Breast epithelium (tissue), 3 donors: Measurements from ENCODE around the gene LPIN3.

Source experiments
- CTCF ChIP-seq, 3 donors: fragments of 450-650 bp; IDR thresholded peaks; one replicate each; pipeline ENCODE4 v1.5.1; 2016 to 2017; ENCODE audit warnings: antibody characterized with exemption in 3 of 3, mild to moderate bottlenecking in 3 of 3, moderate library complexity in 3 of 3
- POLR2AphosphoS5 ChIP-seq, 3 donors: sonication (generic); formaldehyde crosslinking; IDR thresholded peaks; one replicate each; pipeline ENCODE4 v1.6.1; 2017; ENCODE audit warnings: antibody characterized with exemption in 3 of 3

GRCh38 chr20:41364236-41364855 lies 23.7 kb downstream of the LPIN3 start:
- TF ChIP-seq POLR2AphosphoS5 (IDR thresholded peaks at IDR 0.05) (no peak), CTCF (IDR thresholded peaks at IDR 0.05) (no peak)
